ENCODE data around the gene ZNF385A.

Gene ZNF385A

DNA sequence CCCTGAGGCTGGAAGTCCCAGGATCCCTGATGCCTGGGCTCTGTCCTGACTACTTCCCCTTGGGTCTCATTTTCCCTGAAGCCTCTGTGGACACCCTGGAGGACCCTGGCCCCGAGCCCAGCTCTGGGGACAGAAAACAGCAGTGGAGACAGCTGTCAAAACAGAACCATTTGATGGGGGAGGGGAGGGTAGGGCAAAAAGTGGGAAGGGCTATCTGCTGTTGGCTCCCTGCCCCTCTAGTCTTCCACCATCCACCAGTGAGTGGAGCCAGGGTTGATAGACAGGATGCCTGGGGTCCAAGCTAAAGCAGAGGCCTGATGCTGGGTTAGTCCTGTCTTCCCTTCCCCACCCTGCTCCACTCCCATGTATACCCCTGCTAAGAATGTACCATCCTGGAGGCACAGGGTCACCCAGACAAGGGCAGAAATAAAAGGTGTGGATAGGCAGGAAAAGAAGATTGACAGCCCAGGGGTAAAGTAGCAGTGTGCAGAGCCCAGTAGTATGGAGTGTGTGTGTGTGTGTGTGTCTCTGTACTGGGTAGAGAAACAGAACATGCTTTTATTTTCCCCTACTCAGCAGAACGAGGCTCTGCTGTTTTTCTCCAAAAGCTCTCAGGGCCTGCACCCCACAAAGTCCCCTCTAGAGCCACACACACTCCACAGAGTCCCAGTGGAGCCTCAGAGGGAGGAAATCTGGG is 9.8 kb downstream of the ZNF385A start:
- TF ChIP-seq NFIC (IDR thresholded peaks at IDR 0.05), result no peak
- TF ChIP-seq CEBPB (IDR thresholded peaks at IDR 0.05), result no peak
- no peak for TF ChIP-seq TCF12 (IDR thresholded peaks at IDR 0.05; ENCODE audit: low read depth)
- TF ChIP-seq REST (IDR thresholded peaks at IDR 0.05; ENCODE audit: low read depth), result no peak
- no peak for TF ChIP-seq TAF1 (IDR thresholded peaks at IDR 0.05; ENCODE audit: low read depth)
- TF ChIP-seq TEAD4 (IDR thresholded peaks at IDR 0.05), result no peak
- no peak for TF ChIP-seq USF1 (IDR thresholded peaks at IDR 0.05)
- TF ChIP-seq ZBTB7A (IDR thresholded peaks at IDR 0.05; ENCODE audit: low read depth), result no peak
- TF ChIP-seq FOXM1 (IDR thresholded peaks at IDR 0.05; ENCODE audit: borderline replicate concordance, low read depth), result no peak
- no peak for TF ChIP-seq RAD21 (IDR thresholded peaks at IDR 0.05; ENCODE audit: low read depth)
- TF ChIP-seq MAX (IDR thresholded peaks at IDR 0.05), result no peak
- no peak for TF ChIP-seq CREB1 (IDR thresholded peaks at IDR 0.05; ENCODE audit: low read depth)
- no peak for TF ChIP-seq EP300 (IDR thresholded peaks at IDR 0.05; ENCODE audit: borderline replicate concordance)
- TF ChIP-seq EGR1 (IDR thresholded peaks at IDR 0.05), result no peak
- TF ChIP-seq YY1 (IDR thresholded peaks at IDR 0.05; ENCODE audit: low read depth), result no peak

DNA sequence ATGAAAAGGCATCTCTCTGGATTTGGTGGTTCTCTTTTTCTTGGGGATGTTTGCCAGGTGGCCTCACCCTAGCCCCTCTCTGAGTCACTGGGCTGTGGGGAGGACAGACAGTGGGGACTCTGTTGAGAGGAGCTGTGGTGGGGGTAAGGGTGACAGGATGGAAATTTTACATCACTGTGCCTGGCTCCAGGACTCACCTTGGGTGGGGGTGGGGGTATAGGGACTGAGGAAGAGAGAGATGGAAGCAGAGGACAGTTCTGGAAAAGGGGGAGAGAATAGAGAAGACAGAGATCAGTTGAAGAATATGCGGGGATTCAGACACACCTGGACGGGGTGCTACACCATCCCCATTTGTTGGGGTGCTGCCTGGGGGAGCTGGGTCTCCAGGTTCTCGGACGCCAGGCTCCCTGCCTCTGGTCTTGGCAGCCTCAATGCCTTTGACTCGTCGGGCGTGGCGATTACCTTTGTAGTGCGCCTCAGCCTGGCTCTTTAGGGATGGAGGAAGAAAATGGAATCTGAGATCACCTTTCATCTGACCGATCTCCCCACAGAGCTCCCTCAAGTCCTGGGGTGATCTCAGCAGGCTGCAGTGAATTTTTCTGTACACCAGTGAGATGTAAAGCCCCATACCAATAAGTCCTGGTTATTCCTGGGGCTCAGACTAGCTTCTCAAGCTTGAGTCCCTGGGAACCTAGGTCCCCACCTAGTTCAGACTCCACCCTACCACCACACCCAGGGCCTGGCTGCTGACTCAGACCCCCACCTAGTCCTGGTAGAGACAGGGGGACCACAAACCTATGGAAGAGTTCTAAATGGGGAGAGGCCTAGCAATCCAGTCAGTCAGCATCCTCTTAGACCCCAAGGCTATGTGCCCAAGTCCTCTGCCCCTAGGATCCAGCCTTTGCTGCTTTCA is 10.6 kb downstream of the ZNF385A start:
- TF ChIP-seq FOXM1 (IDR thresholded peaks at IDR 0.05; ENCODE audit: borderline replicate concordance, low read depth) (peak; percentile 14; the same call in 1 of the 2 replicates), TEAD4 (IDR thresholded peaks at IDR 0.05) (peak; percentile 54), NFIC (IDR thresholded peaks at IDR 0.05) (peak; percentile 73), CREB1 (IDR thresholded peaks at IDR 0.05; ENCODE audit: low read depth) (no peak), ZBTB7A (IDR thresholded peaks at IDR 0.05; ENCODE audit: low read depth) (no peak), EP300 (IDR thresholded peaks at IDR 0.05; ENCODE audit: borderline replicate concordance) (peak; percentile 59; the same call in 1 of the 2 replicates), TCF12 (IDR thresholded peaks at IDR 0.05; ENCODE audit: low read depth) (peak; percentile 32; the same call in 1 of the 2 replicates), REST (IDR thresholded peaks at IDR 0.05; ENCODE audit: low read depth) (no peak)

DNA sequence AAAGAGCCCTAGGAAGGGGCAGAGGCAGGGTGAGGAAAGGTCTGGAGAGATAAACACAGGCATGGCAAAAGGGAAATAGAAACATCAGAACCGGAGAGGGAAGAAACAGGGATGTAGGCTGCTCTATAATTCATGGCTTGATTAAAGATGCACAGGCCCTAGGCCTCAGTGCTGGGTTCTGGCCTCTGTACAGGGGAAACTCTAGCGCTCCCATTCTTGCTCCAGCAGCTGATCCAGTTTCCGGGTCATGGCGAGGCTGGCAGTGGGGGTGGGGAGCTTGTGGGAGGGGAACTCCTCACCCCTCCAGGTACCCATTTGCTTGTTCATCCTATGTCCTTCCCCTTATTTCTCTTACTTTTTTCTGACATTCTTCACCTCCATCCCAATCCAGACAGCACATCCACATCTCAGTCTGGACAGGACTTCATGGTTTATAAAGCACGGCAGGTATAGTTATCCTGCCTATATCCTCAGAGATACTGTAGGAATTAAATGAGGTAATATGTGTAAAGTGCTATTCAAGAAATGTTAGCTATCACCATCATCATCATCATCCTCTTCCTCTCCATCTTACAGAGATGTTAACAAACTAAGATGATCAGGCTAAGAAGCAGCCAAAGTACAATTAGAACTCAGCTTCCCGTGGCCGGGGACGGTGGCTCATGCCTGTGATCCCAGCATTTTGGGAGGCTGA is 12.3 kb downstream of the ZNF385A start:
- TF ChIP-seq RAD21 (IDR thresholded peaks at IDR 0.05; ENCODE audit: low read depth), result no peak
- no peak for TF ChIP-seq REST (IDR thresholded peaks at IDR 0.05; ENCODE audit: low read depth)
- no peak for TF ChIP-seq TEAD4 (IDR thresholded peaks at IDR 0.05)
- no peak for TF ChIP-seq CREB1 (IDR thresholded peaks at IDR 0.05; ENCODE audit: low read depth)

DNA sequence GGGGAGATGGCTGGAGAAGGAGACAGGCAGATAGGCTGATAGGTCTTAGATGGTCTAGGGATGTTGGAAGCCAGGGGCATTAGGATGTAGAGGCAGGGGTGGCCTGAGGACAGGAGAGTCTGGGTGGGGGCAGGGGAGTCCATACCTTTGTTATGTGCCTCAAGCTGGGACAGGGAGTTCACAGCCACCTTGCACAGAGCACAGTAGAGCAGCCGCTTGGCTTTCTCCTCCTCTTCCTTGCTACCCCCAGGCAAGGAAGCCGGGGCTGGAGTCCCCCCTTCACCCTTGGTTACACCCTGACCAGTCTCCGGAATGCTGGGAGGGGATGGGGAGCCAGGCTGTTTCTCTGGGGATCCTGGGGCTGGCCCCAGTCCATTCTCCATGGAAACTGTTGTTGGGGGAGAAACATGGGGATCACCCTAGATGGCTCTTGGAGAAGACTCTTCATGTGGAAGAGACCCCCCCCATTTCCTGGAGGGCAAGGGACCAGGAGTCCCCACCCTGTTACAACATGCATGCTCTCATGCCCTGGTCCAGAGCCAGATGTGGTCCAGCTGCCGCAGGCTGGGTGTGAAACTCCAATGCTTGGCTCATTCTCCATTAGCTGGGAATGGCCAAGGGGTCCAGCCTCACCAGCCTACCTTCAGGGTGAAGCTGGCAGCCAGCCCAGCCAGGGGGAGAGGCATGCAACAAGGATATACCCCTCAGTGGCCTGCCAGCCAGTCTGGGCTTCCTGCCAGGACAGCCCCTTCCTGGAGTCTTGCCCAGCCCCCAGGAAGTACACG is 13.0 kb downstream of the ZNF385A start:
- TF ChIP-seq REST (IDR thresholded peaks at IDR 0.05; ENCODE audit: low read depth) (no peak), TEAD4 (IDR thresholded peaks at IDR 0.05) (no peak), MAX (IDR thresholded peaks at IDR 0.05) (peak; percentile 23; the same call in 1 of the 2 replicates), NFIC (IDR thresholded peaks at IDR 0.05) (peak; percentile 94), TCF12 (IDR thresholded peaks at IDR 0.05; ENCODE audit: low read depth) (peak; percentile 29; the same call in 1 of the 2 replicates), ZBTB7A (IDR thresholded peaks at IDR 0.05; ENCODE audit: low read depth) (peak; percentile 93), TAF1 (IDR thresholded peaks at IDR 0.05; ENCODE audit: low read depth) (no peak), EP300 (IDR thresholded peaks at IDR 0.05; ENCODE audit: borderline replicate concordance) (peak; percentile 46; the same call in 1 of the 2 replicates), RAD21 (IDR thresholded peaks at IDR 0.05; ENCODE audit: low read depth) (no peak)

Measured in Ishikawa (cell line).